ENCODE measurements around the gene RAB37.

RAB37 gene

DNA sequence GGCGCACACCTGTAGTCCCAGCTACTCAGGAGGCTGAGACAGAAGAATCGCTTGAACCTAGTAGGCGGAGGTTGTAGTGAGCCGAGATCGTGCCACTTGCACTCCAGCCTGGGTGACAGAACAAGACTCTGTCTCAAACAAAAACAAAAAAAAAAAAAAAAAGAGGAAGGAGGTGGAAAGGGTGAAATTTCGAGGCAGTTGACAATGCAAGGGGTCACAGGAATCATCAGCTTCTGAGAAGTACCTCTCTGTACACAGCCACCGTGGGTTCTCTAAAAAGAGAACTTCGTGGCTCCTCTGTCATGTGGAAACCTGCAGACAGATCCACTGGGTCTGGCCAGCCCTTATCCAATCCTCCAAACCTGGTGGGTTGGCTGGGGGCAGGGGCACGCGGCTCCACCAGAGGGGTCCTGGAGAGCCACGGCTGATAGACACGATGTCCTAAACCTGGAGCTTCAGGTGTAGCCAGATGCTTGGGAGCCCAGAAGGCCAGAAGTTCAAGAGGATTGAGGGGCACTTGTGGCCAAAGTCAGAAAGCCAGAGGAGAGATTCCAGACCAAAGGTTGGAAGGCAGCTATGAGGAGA, 23.8 kb upstream of the RAB37 start:
- Mint-ChIP-seq H3K9me3 (no peaks in the 10 kb centered on the region), H3K27ac (no peak overlapping the region), H3K4me3 (no peak overlapping the region), H3K27me3 (peaks cover 30% of the 10 kb centered on the region), H3K4me1 (peaks cover 10% of the 10 kb centered on the region)
- no peak for ATAC-seq
- no peak for DNase-seq

GRCh38 chr17:74715144-74715543, 21.9 kb upstream of the RAB37 start:
- ATAC-seq (no peak), DNase-seq (no peak)
- H3K27ac Mint-ChIP-seq = no peak overlapping the region
- no peak overlapping the region for H3K4me3 Mint-ChIP-seq
- H3K27me3 Mint-ChIP-seq = peaks cover 30% of the 10 kb centered on the region
- peaks cover 10% of the 10 kb centered on the region for H3K4me1 Mint-ChIP-seq
- no peaks in the 10 kb centered on the region for H3K9me3 Mint-ChIP-seq

DNA sequence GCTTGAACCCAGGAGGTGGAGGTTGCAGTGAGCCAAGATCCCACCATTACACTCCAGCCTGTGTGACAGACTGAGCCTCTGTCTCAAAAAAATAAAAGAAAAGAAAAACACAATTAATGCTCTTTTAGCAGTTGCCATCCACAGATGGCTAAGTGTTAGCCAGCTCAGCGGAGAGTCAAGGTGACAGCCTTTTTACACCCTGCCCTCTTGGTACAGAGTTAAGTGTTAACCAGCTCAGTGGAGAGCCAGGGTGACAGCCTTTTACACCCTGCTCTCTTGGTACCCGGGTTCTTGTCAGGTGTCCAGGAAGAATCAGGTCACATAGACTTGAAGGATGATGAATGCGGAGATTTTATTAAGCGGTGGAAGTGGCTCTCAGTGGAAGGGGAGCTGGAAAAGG, 16.6 kb upstream of the RAB37 start:
- H3K9me3 Mint-ChIP-seq = no peaks in the 10 kb centered on the region
- H3K4me3 Mint-ChIP-seq = no peak overlapping the region
- H3K27ac Mint-ChIP-seq = no peak overlapping the region
- no peaks in the 10 kb centered on the region for H3K27me3 Mint-ChIP-seq
- ATAC-seq = no peak
- DNase-seq = no peak
- no peaks in the 10 kb centered on the region for H3K4me1 Mint-ChIP-seq

- ATAC-seq (no peak), DNase-seq (no peak)
- Mint-ChIP-seq H3K9me3 (no peaks in the 10 kb centered on the region), H3K4me3 (no peak overlapping the region), H3K27ac (no peak overlapping the region), H3K4me1 (no peaks in the 10 kb centered on the region), H3K27me3 (no peaks in the 10 kb centered on the region)
Measured at GRCh38 chr17:74722782-74723181, 14.3 kb upstream of the RAB37 start.

DNA sequence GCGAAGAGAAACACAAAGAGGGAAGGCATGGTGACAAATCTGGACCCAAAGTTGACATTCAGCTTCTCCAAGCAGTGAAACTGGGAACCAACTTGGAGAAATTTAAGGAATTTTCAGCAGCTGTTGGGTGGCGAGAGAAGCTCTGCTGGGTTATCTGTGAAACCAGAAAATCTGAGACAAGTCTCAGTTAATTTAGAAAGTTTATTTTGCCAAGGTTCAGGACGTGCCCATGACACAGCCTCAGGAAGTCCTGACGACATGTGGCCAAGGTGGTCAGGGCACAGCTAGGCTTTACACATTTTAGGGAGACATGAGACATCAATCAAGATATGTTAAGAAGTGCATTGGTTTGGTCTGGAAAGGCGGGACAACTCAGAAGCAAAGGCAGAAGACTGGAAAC, 13.2 kb upstream of the RAB37 start:
- Mint-ChIP-seq H3K4me1 (no peaks in the 10 kb centered on the region), H3K4me3 (no peak overlapping the region), H3K27me3 (no peaks in the 10 kb centered on the region), H3K9me3 (no peaks in the 10 kb centered on the region), H3K27ac (no peak overlapping the region)
- ATAC-seq (no peak), DNase-seq (no peak)

DNA sequence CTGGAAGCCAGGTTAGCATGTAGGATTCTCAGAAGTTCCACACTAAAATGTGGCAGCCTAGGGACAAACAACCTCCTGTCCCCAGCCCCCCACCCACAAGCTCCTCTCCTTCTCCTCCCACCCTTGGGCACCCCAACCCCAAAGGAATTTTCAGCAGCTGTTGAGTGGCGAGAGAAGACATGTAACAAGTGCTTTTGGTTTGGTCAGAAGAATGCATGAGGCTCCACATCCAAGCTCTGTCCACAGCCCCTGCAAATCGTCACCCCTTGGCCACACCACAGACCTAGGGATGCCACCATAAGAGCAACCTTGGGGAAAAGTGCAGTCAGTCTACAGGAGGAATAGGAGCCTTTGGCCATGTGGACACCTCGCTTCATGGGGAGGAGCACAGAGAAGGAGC, 11.9 kb upstream of the RAB37 start:
- Mint-ChIP-seq H3K27me3 (no peaks in the 10 kb centered on the region), H3K4me1 (peaks cover 2% of the 10 kb centered on the region), H3K9me3 (no peaks in the 10 kb centered on the region), H3K27ac (no peak overlapping the region), H3K4me3 (no peak overlapping the region)
- no peak for ATAC-seq
- no peak for DNase-seq

DNA sequence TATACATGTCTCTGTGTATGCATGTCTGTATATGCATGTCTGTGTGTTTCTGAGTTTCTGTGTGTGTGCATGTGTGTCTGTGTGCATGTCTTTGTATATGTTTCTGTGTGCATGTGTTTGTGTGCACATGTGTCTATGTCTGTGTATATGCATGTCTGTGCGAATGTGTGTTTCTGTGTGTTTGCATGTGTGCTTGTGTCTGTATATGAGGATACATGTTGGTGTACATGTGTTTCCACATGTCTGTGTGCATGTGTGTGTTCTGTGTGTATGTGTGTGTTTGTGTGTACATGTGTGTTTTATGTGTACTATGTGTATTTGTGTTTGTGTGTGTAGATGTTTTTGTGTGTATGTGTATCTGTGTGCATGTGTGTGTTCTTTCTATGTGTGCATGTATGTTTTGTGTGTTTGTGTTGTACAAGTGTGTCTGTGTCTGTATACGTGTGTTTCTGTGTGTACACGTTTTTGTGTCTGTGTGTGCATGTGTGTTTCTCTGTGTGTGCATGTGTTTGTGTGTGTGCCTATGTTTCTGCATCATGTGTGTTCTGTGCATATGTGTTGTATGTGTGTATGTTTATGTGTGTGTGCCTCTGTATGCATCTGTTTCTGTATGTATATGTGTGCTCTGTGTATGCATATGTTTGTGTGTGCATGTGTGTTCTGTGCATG, 8.9 kb upstream of the RAB37 start:
- ATAC-seq (no peak), DNase-seq (no peak)
- Mint-ChIP-seq H3K4me1 (peaks cover 19% of the 10 kb centered on the region), H3K27ac (no peak overlapping the region), H3K27me3 (no peaks in the 10 kb centered on the region), H3K9me3 (no peaks in the 10 kb centered on the region), H3K4me3 (no peak overlapping the region)

GRCh38 chr17:74728702-74729075, 8.4 kb upstream of the RAB37 start:
- Mint-ChIP-seq H3K4me1 (peaks cover 19% of the 10 kb centered on the region), H3K4me3 (no peak overlapping the region), H3K27me3 (no peaks in the 10 kb centered on the region), H3K27ac (no peak overlapping the region), H3K9me3 (no peaks in the 10 kb centered on the region)
- DNase-seq (no peak), ATAC-seq (no peak)

- Mint-ChIP-seq H3K27me3 (peaks cover under 1% of the 10 kb centered on the region), H3K27ac (no peak overlapping the region), H3K4me3 (no peak overlapping the region), H3K9me3 (no peaks in the 10 kb centered on the region), H3K4me1 (peaks cover 19% of the 10 kb centered on the region)
- DNase-seq = no peak
- ATAC-seq = no peak
Measured at GRCh38 chr17:74729368-74729767, 7.7 kb upstream of the RAB37 start.

- H3K4me3 Mint-ChIP-seq = no peak overlapping the region
- H3K27ac Mint-ChIP-seq = no peak overlapping the region
- no peaks in the 10 kb centered on the region for H3K9me3 Mint-ChIP-seq
- DNase-seq (no peak), ATAC-seq (no peak)
- peaks cover 6% of the 10 kb centered on the region for H3K27me3 Mint-ChIP-seq
- H3K4me1 Mint-ChIP-seq = peaks cover 19% of the 10 kb centered on the region
Measured at GRCh38 chr17:74729866-74730265, 7.2 kb upstream of the RAB37 start.

DNA sequence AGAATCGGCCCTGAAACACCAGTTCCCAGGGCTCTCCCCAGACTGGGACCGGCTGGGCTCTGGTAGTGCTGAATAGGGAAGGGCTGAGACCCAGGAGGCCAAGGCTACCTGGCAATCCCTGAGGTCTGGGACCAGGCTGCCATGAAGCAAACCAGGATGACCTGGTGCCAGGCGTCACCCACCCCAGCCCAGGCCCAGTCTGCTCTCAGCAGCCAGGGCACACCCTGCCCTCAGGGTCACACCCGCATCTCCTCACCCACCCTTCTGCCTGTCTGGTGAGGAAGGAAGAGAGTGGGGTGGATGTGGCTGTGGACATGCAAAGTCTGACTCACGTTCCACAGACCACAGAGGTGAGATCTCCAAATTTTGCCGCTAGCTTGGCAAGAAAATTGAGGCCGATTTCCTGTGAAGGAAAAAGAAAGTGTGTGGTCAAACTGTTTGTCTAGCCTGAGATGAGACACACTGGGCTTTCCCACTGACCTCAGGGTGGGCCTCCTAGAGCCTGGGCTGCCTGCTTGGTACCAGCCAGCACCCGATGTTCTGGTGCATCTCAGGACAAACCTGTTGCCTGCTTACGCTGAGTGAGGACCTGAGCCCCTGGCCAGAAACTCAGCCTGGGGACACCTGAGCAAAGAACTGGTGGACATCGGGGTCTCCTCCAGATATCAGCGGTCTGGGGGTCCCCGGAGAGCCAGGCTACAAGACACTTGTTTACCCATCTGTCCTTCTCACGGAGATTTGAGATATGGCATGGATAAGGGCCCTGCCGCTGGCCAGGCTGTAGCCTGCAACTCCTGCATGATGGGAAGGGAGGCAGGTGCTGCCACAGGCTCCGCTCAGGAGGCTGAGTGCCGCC, 6.3 kb upstream of the RAB37 start:
- ATAC-seq (peak; percentile 93), DNase-seq (peak; percentile 63 to 83)
- no peak overlapping the region for H3K27ac Mint-ChIP-seq
- H3K9me3 Mint-ChIP-seq = no peaks in the 10 kb centered on the region
- no peak overlapping the region for H3K4me3 Mint-ChIP-seq
- peaks cover 19% of the 10 kb centered on the region for H3K4me1 Mint-ChIP-seq
- H3K27me3 Mint-ChIP-seq = peaks cover 7% of the 10 kb centered on the region

DNA sequence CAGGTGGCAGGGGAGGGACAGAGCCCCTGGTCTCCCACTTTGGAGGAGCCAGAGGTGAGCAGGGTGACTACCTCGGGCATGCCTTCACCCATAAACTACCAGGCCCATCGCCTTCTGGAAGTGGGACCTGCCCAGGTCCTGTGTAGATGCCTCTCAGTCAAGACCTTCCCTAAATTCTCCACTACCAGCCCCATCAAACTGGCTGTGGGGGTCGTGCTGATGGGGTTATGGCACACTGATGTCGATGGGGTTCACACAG, 5.8 kb upstream of the RAB37 start:
- DNase-seq (no peak), ATAC-seq (peak; percentile 1)
- H3K4me1 Mint-ChIP-seq = peaks cover 22% of the 10 kb centered on the region
- H3K9me3 Mint-ChIP-seq = no peaks in the 10 kb centered on the region
- no peak overlapping the region for H3K4me3 Mint-ChIP-seq
- peaks cover 11% of the 10 kb centered on the region for H3K27me3 Mint-ChIP-seq
- H3K27ac Mint-ChIP-seq = no peak overlapping the region

DNA sequence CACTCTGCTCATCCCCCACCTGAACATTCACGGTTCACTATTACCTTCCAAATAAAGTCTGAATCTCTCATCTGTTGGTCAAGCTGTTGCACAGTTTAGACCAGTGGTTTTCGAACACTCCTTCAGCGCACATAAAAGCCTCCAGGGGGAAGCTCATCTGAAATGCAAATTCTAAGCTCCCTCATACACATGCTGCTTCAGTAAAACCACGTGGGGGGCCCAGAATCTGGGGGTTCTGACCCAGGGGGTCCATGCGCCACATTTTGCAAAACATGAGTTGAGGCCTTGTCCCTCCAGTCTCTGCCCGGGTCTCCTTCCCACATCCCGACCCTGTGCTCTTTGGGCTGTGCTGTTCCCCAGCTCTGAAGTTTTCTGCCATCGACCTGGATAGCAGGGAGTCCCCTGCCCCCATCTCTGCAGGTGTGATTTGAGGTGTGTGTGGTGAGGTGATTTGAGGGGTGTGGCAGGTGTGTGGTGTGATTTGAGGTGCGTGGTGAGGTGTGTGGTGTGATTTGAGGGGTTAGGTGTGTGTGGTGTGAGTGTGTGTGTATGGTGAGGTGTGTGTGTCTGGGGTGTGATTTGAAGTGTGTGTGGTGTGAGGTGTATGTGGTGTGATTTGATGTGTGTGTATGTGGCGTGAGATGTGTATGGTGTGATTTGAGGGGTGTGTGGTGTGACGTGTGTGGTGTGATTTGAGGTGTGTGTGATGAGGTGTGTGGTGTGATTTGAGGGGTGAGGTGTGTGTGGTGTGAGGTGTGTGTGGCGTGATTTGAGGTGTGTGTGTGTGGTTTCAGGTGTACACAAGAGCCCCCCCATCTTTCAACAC, 4.8 kb upstream of the RAB37 start:
- Mint-ChIP-seq H3K27me3 (peaks cover 15% of the 10 kb centered on the region), H3K27ac (no peak overlapping the region), H3K9me3 (no peaks in the 10 kb centered on the region), H3K4me1 (peaks cover 26% of the 10 kb centered on the region), H3K4me3 (no peak overlapping the region)
- DNase-seq = no peak
- ATAC-seq = no peak

DNA sequence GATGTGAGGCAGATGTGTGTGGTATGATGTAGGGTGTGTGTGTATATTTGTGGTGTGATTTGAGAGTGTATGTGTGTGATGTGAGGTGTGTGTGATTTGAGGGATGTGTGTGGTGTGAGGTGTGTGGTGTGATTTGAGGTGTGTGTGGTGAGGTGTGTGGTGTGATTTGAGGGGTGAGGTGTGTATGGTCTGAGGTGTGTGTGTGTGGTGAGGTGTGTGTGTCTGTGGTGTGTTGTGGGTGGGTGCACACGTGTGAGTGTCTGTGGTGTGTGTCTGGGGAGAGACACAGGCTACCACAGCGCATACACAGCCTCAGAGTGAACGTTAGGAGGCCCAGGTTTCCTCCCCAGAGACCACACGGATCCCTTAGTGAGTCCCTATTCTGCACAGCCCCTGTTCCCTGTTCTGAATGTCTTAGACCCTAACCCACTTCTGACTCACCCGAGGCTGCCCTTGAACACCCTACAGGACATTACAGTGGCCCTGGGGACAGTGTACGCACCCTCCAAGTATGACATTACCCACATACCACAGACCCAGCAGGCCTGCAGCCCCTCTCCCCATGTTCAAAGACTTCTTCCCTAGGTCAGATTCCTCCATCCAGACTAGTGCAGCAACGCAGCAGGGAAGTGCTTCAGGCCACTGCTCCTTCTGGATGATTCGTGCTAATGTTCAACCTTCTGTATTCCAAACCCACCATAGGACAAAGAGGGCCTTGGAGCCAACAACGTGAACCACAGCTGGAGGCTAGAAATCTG, 3.5 kb upstream of the RAB37 start:
- no peak overlapping the region for H3K27ac Mint-ChIP-seq
- ATAC-seq = no peak
- peaks cover 33% of the 10 kb centered on the region for H3K4me1 Mint-ChIP-seq

GRCh38 chr17:74734256-74734655, 2.8 kb upstream of the RAB37 start:
- ATAC-seq = no peak
- Mint-ChIP-seq H3K27me3 (peaks cover 15% of the 10 kb centered on the region), H3K9me3 (no peaks in the 10 kb centered on the region), H3K4me1 (peaks cover 40% of the 10 kb centered on the region), H3K4me3 (no peak overlapping the region), H3K27ac (no peak overlapping the region)
- DNase-seq = peak in 1 of 2 donors; percentile 54

More for the DNA sequence above, 3.5 kb upstream of the RAB37 start:
- H3K27me3 Mint-ChIP-seq = peaks cover 15% of the 10 kb centered on the region
- no peak overlapping the region for H3K4me3 Mint-ChIP-seq
- H3K9me3 Mint-ChIP-seq = no peaks in the 10 kb centered on the region
- peak in 1 of 2 donors; percentile 39 for DNase-seq
